RCC 7860 (cell line): Measurements from ENCODE around the gene ACER2.

Experiments
- DNase-seq: peaks from one replicate; pipeline ENCODE4 v3.0.0-alpha.2; 2015; ENCODE audit warnings: low spot score
- FAIRE-seq: peaks from 2 replicates; lab custom pipeline; 2012; peaks lifted over from hg19 to GRCh38; lab: Jason Lieb, UNC

ACER2 gene

DNA sequence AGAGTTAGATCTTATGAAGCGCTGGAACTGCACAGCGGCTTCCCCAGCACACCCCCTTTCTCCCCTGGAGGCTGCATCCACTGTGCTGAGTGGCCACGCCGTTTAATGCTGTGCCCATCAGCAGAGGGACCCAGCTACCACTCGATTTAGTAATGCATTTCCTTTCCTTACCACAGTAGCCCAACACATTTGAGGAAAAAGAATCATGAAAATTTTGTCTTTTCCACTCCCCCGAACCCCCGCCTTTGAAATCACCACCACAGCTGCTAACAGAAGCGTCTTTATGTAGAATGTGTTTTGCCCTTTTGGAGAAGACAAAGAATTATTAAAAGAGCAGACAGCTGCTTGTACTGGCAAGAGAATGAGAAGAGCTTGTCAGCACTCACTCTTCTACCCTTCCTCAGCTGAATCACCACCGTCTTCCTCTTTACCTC, 73.2 kb downstream of the ACER2 start:
- FAIRE-seq (no peak), DNase-seq (no peak)

- no peak for DNase-seq
- FAIRE-seq = no peak
Measured at GRCh38 chr9:19484699-19485098, 75.9 kb downstream of the ACER2 start.

DNA sequence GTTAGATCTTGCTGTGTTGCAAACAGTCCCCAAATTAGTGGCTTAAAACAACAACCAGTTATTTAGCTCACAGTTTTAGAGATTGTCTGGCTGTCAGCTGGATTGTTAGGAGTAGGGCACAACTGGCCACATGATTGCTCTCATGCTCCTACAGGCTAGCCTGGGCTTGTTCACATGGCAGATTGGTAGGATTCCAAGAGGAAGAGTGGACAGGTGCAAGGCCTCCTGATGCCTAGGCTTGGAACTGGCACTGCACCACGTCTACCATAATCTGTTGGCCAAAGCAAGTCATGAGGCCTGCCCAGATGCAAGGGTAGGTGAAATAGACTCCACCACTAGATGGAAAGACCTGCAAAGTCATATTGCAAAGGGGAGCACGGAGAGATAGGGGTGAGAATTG, 76.4 kb downstream of the ACER2 start:
- DNase-seq (no peak), FAIRE-seq (no peak)

DNA sequence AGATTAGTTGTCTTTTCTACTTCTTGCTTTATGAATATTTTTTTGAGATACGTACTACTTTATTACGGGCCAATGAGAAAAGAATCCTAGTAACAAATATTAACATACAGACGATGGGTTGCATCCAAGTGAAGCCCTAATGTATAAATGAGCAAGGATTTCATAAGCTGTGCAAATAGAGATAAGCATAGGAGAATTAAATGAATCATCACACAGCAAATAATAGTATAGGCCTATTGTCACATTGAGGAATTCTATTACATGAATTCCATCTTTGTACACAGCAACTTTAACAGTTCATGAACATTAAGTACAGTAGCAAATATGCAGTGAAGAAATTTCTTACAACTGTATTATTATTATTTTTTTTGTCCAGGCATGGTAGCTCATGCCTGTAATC, 78.0 kb downstream of the ACER2 start:
- no peak for FAIRE-seq

GRCh38 chr9:19488721-19489120, 79.9 kb downstream of the ACER2 start:
- FAIRE-seq (no peak), DNase-seq (no peak)

More for the DNA sequence above, 78.0 kb downstream of the ACER2 start:
- DNase-seq = no peak

DNA sequence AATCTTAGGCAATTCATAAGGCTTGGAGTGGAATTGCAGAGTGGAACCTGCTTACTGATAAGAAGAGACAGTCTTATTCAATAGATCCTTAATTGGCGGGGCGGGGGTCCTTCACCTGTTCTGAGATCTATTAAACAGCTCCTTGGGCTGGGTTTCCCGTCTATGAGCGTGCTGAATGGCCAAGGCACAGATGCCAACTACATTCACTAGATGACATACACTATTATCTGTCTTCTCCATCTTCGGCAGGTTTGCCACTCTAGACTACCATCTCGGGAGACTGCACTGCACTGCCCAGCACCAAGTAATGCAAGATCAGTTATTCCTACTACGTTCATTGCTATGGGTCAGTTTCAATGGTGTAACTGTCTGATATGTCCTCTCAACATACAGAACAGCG, 81.5 kb downstream of the ACER2 start:
- DNase-seq (no peak), FAIRE-seq (no peak)

GRCh38 chr9:19490828-19491227, 82.0 kb downstream of the ACER2 start:
- FAIRE-seq (no peak), DNase-seq (no peak)

DNA sequence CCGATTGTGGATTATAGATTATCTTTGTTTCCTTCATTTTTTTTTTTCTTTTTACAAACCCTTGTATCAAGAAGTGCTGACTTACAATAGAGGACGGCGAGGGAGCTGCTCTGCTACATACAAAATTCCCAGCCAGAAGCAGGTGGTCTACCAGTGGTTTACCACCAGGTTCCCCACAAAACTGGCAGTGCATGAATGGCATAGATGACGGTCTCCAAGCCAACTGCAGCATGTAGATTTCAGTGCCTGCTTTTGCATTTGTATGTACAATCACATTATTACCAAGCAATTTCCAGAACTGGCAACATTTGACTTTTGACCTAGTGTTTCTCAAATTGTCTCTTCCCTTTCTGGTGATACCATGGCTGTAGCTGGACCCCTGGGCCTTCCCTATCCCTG, 84.0 kb downstream of the ACER2 start:
- FAIRE-seq (no peak), DNase-seq (no peak)

DNA sequence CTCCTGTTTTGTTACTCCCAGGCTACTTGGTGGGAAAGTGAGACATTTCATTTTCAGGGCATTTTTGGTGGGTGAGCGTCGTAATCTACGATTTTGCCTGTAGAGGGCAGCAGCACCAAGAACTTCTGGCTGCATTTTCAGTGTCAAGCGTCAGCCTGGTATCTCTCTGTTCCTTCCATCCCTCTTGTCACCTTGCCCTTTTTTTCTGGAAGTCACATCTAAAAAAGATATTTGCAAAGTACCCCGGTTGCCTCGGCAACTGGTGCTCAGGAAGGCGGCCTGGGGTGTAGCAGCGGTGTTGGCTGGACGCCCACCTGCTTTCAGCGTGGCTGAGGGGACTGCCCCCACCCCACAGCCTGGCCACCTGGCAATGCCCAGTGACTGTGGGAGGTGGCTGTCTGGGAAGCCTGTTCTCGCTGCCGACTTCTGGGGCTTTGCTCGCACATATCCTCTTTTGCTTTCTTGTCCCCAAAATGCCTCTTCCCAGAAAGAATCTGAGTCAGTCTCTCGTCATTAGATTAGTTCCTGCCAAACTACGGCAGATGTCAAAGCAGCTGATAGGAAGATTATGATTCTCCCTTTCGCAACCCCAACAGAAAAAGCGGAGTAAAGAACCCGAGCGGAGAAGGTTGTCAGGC, 84.5 kb downstream of the ACER2 start:
- peak; percentile 7 for DNase-seq
- no peak for FAIRE-seq

DNA sequence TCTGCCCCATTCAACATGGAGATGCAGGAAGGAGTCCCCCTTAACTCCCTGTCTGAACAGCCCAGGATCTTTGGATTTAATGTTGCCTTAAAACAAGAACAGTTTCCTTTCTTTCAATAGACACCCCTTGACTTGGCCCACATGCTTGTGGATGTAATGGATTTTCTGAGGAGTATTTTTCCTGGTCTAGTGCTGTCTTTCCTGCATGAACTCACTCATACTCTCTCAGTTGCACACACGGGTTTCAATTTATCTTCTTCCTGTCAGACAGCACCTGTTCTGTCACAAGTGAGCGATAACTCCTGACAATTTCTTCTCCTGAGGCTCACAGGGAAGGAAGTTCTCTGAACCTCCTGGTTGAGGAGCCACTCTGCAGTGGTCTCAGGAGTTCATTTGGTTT, 85.1 kb downstream of the ACER2 start:
- FAIRE-seq (no peak), DNase-seq (no peak)

GRCh38 chr9:19495186-19496028, 86.6 kb downstream of the ACER2 start:
- no peak for FAIRE-seq
- no peak for DNase-seq

DNA sequence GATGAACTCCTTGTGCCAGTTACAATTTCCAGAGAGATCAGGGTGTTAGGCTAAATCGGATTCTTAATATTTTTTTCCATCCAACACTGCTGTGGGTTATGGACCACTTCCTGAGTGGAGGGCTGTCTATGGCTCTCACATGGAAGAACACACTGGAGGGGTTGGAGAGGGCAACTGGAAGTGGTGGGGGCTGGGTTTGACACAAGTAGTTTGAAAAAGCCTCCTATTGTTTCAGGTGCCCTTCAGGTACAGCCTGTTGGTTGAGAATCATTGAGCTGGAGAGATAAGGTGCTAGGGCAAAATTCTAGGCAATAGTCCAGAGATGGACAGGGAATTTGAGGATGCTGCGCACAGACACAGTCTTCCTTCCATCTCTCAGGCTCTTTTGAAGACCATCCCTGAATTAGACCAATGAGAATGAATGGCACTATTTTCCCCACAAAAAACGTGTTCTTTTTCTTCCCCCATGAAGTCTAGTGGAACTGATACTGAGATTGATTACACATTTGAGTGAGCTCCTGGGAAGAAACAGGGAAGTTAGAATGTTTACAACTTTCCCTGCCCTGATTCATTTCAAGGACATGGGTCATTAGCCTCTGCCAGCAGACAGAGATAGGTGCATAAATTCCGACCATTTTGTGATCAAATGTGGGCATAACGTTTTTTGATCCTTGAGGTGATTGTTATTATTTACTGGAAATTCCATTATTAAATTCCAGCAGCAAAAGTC, 87.7 kb downstream of the ACER2 start:
- FAIRE-seq (no peak), DNase-seq (no peak)

- DNase-seq = no peak
- FAIRE-seq = no peak
Measured at GRCh38 chr9:19497276-19497675, 88.5 kb downstream of the ACER2 start.

GRCh38 chr9:19498015-19498414, 89.2 kb downstream of the ACER2 start:
- FAIRE-seq (no peak), DNase-seq (no peak)
